Stimulated activated CD8-positive, alpha-beta memory T cell treated with anti-CD3 and anti-CD28 coated beads, Interleukin-7, amount 100 ng/mL, for 4 hours (primary cell): Measurements from ENCODE around the gene ADAMTS13.
A peak's percentile ranks its signal among the peaks of the same experiment; 100 is the strongest.

Experiments used
- DNase-seq, 2 donors: peaks; one replicate each; pipeline ENCODE4 v3.0.0-alpha.2; 2020; ENCODE audit warnings: low read depth in 2 of 2

ADAMTS13 gene

DNA sequence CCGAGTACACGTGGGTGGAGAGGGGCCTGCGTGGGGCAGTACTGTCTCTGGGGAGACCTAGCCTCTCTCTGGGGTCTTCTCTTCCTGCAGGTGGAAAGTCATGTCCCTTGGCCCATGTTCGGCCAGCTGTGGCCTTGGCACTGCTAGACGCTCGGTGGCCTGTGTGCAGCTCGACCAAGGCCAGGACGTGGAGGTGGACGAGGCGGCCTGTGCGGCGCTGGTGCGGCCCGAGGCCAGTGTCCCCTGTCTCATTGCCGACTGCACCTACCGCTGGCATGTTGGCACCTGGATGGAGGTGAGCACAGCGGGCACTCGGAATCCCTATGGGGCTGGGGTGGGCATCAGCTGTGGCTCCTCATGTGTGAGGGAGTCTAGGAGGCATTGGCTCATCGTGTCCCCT lies 32.2 kb downstream of the ADAMTS13 start:
- no peak for DNase-seq

DNA sequence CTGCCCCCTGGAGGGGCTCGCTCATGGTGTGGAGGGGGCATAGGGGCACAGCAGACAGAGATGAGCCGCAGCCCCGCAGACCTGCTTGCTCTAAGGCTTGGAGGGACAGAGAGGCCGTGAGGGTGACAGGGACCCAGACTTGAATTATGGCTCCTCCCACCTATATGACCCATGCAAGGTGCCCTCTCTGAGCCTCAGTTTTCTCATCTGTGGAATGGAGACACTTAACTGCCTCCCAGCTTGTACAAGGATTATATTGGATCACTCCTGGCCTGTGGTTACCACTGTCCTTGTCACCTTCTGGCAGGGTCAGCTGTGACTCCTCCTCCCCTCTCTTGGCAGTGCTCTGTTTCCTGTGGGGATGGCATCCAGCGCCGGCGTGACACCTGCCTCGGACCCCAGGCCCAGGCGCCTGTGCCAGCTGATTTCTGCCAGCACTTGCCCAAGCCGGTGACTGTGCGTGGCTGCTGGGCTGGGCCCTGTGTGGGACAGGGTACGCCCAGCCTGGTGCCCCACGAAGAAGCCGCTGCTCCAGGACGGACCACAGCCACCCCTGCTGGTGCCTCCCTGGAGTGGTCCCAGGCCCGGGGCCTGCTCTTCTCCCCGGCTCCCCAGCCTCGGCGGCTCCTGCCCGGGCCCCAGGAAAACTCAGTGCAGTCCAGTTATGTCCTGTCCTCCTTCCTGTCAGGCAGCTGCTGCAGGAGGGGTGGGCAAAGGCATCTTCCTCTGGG lies 32.9 kb downstream of the ADAMTS13 start:
- DNase-seq: no peak

GRCh38 chr9:133455936-133456335 lies 33.8 kb downstream of the ADAMTS13 start:
- no peak for DNase-seq

DNA sequence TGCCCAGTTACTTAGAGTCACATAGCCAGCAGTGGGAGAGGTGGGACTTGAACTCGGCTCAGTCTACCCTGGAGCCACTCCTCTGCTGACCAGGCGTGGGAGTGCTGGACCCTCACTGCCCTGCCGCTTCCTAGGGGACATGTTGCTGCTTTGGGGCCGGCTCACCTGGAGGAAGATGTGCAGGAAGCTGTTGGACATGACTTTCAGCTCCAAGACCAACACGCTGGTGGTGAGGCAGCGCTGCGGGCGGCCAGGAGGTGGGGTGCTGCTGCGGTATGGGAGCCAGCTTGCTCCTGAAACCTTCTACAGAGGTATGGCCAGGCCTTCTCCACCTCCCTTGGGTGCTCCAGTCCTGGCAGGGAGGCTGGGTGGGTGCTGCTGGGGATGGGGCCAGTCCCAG lies 34.2 kb downstream of the ADAMTS13 start:
- DNase-seq: no peak

GRCh38 chr9:133457233-133457632 lies 35.1 kb downstream of the ADAMTS13 start:
- no peak for DNase-seq

DNA sequence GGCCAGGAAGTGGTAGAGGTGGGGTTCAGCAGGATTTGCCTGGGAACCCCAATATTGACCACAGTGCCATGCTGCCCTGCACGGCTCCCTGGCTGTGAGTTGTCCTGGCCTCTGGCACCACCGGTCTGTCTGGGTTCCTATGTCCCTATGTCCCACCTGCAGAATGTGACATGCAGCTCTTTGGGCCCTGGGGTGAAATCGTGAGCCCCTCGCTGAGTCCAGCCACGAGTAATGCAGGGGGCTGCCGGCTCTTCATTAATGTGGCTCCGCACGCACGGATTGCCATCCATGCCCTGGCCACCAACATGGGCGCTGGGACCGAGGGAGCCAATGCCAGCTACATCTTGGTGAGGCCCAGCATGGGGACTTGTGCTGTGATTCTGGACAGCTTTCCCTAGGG lies 35.6 kb downstream of the ADAMTS13 start:
- DNase-seq: no peak

DNA sequence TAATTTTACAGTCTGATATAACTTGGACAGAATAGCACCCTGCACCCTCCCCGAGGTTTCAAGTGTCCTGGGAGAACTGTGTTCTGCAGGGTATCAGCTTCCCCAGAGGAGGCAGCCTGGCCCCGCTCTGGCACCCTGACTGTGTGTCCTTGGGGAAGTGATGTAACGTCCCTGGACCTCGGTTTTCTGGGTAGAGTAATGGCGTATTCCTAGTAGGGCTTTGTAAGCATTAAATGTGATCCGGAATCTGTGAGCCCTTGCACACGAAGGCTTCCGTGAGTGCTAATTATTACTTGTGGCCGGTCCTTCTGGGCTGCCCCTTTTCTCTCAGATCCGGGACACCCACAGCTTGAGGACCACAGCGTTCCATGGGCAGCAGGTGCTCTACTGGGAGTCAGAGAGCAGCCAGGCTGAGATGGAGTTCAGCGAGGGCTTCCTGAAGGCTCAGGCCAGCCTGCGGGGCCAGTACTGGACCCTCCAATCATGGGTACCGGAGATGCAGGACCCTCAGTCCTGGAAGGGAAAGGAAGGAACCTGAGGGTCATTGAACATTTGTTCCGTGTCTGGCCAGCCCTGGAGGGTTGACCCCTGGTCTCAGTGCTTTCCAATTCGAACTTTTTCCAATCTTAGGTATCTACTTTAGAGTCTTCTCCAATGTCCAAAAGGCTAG lies 36.6 kb downstream of the ADAMTS13 start:
- DNase-seq: no peak

- DNase-seq: peak; percentile 86 to 90
These were observed 37.6 kb downstream of the ADAMTS13 start, which contains the start of gene CACFD1 for GRCh38 chr9:133459476-133460404. CACFD1 (plus strand) TSS chr9:133459978; CDS start chr9:133460067, 89 bp downstream.

GRCh38 chr9:133460405-133461175 lies 38.4 kb downstream of the ADAMTS13 start:
- peak; percentile 12 to 45 for DNase-seq

GRCh38 chr9:133461975-133462374 lies 39.8 kb downstream of the ADAMTS13 start:
- no peak for DNase-seq

- no peak for DNase-seq
These were observed 41.2 kb downstream of the ADAMTS13 start for GRCh38 chr9:133463234-133463863.

- no peak for DNase-seq
These were observed 41.9 kb downstream of the ADAMTS13 start for GRCh38 chr9:133463864-133464615.

DNA sequence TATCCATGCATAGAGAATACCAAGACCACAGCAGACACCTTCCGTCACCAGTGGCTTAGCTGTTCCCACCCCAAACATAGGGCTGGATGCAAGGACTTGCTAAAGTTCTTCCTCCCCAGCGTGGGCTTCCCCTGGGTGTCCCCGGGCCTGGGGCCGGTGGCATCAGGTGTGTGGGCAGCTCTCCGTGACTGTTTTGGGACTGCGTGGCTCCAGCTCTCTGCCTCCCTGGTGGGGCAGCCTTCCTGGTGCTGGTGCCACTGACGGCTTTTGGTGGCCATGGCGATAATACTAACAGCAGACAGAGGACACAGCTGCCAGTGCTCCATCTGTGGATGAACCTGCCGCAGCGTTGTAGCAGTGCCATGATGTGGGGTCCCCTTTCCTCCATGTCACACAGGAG lies 42.5 kb downstream of the ADAMTS13 start:
- no peak for DNase-seq

GRCh38 chr9:133465984-133466383 lies 43.8 kb downstream of the ADAMTS13 start:
- DNase-seq: no peak

DNA sequence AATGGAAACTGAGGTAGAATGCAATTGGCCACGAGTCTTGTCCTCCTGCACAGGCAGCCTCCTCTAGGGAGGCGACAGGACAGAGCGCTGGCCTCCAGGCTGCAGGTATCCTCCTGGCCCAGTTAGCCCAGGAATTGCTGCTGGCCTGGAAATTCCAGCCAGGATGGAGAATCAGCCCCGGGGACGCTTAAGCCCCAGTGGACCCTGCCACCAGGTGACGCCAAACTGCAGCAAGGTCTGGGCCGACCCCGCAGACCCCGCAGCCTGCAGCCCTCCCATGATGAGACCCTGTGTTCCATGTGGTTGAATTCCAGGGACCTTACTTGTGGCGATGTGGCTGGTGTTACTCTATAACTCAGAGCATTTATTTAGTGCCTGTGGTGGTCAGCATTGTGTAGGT lies 44.9 kb downstream of the ADAMTS13 start:
- DNase-seq: no peak

- no peak for DNase-seq
These were observed 46.2 kb downstream of the ADAMTS13 start for GRCh38 chr9:133468374-133468773.

DNA sequence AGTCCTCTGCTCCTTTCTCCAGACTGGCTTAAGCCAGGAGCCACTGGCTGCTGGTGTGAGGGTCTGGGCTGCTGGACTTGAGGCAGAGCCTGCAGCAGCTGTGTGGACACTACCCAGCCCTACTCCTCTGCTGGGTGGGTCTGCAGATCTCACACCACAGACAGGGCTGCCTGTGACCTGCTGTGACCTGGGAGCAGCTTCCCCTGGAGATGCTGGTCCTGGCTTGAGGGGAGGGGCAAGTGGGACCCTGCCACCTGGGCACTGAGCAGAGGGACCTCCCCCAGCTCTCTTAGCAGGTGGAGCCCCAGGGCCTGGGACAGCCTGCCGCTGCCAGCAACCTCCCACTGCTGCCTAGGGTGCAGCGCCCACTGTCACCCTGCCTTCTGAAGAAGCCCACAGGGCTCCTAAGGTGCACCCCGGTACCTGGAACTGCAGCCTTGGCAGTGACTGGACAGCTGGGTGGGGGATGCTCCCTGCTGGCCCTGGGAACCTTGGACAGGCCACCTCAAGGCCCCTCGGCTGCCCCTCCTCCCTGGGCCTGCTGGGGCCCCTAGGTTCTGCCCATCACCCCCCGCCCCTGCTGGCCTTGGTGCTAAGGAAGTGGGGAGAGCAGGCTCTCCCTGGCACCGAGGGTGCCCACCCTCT lies 46.7 kb downstream of the ADAMTS13 start:
- DNase-seq: no peak

- no peak for DNase-seq
These were observed 48.3 kb downstream of the ADAMTS13 start for GRCh38 chr9:133470427-133470924.

- DNase-seq: no peak
These were observed 48.8 kb downstream of the ADAMTS13 start for GRCh38 chr9:133470988-133471387.
